ENCODE results near the gene HSD3B7.

DNA sequence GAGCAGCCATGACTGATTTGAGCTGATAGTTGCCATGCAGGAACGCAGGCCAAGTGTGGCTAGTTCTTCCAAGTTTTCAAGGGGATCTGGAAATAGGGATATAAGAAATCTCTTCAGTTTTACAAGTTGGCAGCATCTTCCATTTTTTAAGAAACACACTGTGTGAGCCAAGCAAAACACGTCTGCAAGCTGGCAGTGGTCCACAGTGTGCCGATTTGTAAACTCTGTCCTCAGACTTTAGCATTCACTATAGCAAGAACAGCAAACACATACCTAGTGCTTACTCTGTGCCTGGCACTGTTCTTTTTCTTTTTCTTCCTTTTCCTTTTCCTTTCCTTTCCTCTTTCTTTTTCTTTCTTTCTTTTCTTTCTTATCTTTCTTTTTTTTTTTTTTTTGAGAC is 33.3 kb upstream of the HSD3B7 start:
- TF ChIP-seq, protein P1, sequence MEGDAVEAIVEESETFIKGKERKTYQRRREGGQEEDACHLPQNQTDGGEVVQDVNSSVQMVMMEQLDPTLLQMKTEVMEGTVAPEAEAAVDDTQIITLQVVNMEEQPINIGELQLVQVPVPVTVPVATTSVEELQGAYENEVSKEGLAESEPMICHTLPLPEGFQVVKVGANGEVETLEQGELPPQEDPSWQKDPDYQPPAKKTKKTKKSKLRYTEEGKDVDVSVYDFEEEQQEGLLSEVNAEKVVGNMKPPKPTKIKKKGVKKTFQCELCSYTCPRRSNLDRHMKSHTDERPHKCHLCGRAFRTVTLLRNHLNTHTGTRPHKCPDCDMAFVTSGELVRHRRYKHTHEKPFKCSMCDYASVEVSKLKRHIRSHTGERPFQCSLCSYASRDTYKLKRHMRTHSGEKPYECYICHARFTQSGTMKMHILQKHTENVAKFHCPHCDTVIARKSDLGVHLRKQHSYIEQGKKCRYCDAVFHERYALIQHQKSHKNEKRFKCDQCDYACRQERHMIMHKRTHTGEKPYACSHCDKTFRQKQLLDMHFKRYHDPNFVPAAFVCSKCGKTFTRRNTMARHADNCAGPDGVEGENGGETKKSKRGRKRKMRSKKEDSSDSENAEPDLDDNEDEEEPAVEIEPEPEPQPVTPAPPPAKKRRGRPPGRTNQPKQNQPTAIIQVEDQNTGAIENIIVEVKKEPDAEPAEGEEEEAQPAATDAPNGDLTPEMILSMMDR (IDR thresholded peaks at IDR 0.05), result no peak
- peak in 1 of 3 donors; percentile 34 for TF ChIP-seq POLR2AphosphoS5 (IDR thresholded peaks at IDR 0.05)
